ENCODE measurements around the gene ZNF322.
A peak's percentile ranks its signal among the peaks of the same experiment; 100 is the strongest.

ZNF322 gene

GRCh38 chr6:26595669-26596269, 63.8 kb downstream of the ZNF322 start:
- DNase-seq (ENCODE audit: low read depth), result peak; percentile 40
- peak overlapping the region; percentile 99 for H3K4me3 ChIP-seq (ENCODE audit: control insufficient read depth, low read depth, low read length)
- TF ChIP-seq CTCF (IDR thresholded peaks at IDR 0.05; ENCODE audit: control insufficient read depth, insufficient read depth, low read depth, low read length, missing control alignments), result peak; percentile 97

- H3K4me3 ChIP-seq (ENCODE audit: control insufficient read depth, low read depth, low read length), result peak overlapping the region; percentile 99; the same call in 1 of the 2 replicates
- DNase-seq (ENCODE audit: low read depth), result peak; percentile 21
- TF ChIP-seq CTCF (IDR thresholded peaks at IDR 0.05; ENCODE audit: control insufficient read depth, insufficient read depth, low read depth, low read length, missing control alignments), result no peak
Measured at GRCh38 chr6:26594730-26595632, 64.6 kb downstream of the ZNF322 start.

GRCh38 chr6:26594131-26594498, 65.4 kb downstream of the ZNF322 start:
- no peak for DNase-seq (ENCODE audit: low read depth)
- H3K4me3 ChIP-seq (ENCODE audit: control insufficient read depth, low read depth, low read length), result no peak overlapping the region

GRCh38 chr6:26593278-26594130, 66.0 kb downstream of the ZNF322 start:
- H3K4me3 ChIP-seq (ENCODE audit: control insufficient read depth, low read depth, low read length), result no peak overlapping the region
- TF ChIP-seq CTCF (IDR thresholded peaks at IDR 0.05; ENCODE audit: control insufficient read depth, insufficient read depth, low read depth, low read length, missing control alignments), result no peak
- DNase-seq (ENCODE audit: low read depth), result no peak

More at GRCh38 chr6:26594131-26594498, 65.4 kb downstream of the ZNF322 start:
- no peak for TF ChIP-seq CTCF (IDR thresholded peaks at IDR 0.05; ENCODE audit: control insufficient read depth, insufficient read depth, low read depth, low read length, missing control alignments)

- no peak overlapping the region for H3K4me3 ChIP-seq (ENCODE audit: control insufficient read depth, low read depth, low read length)
- DNase-seq (ENCODE audit: low read depth), result no peak
- no peak for TF ChIP-seq CTCF (IDR thresholded peaks at IDR 0.05; ENCODE audit: control insufficient read depth, insufficient read depth, low read depth, low read length, missing control alignments)
Measured at GRCh38 chr6:26592649-26593048, 66.9 kb downstream of the ZNF322 start.

GRCh38 chr6:26588965-26589364, 70.6 kb downstream of the ZNF322 start:
- H3K4me3 ChIP-seq (ENCODE audit: control insufficient read depth, low read depth, low read length), result no peak overlapping the region
- no peak for TF ChIP-seq CTCF (IDR thresholded peaks at IDR 0.05; ENCODE audit: control insufficient read depth, insufficient read depth, low read depth, low read length, missing control alignments)
- DNase-seq (ENCODE audit: low read depth), result no peak

Measured in AG09309 (cell line).